Measurements from ENCODE around the gene RHOBTB1. TPM values are rescaled to one million over a fixed set of nuclear protein-coding genes. Genes with fewer than 3 reads are reported as not detected.

RHOBTB1 gene
- total RNA-seq, 2 experiments from 2014 or later = 0.09 to 0.74 TPM

GRCh38 chr10:60970526-60970925 is 26.5 kb upstream of the RHOBTB1 start:
- intact Hi-C loops (cut with micrococcal nuclease) = no loop called here

GRCh38 chr10:60968504-60968903 is 24.5 kb upstream of the RHOBTB1 start:
- TF ChIP-seq CTCF (IDR thresholded peaks at IDR 0.05) = no peak
- Mint-ChIP-seq H3K4me1 (ENCODE audit: low read depth) (peaks cover 16% of the 10 kb centered on the region), H3K4me3 (no peak overlapping the region), H3K9me3 (no peaks in the 10 kb centered on the region), H3K27ac (no peak overlapping the region), H3K27me3 (peaks cover 12% of the 10 kb centered on the region), H3K36me3 (ENCODE audit: low read depth) (no peaks in the 10 kb centered on the region)
- DNase-seq (peak; percentile 6), ATAC-seq (no peak)
- intact Hi-C loops (cut with micrococcal nuclease) = loop anchor here (10.0 kb wide), 1 partner anchor 84 kb away; no protein-coding TSS in a partner anchor
- ChIA-PET CTCF (no interaction called here), POLR2A (no interaction called here)

More at GRCh38 chr10:60970526-60970925, 26.5 kb upstream of the RHOBTB1 start:
- H3K4me3 Mint-ChIP-seq = no peak overlapping the region
- no peaks in the 10 kb centered on the region for H3K9me3 Mint-ChIP-seq
- H3K27me3 Mint-ChIP-seq = peaks cover 10% of the 10 kb centered on the region
- H3K4me1 Mint-ChIP-seq (ENCODE audit: low read depth) = peaks cover 19% of the 10 kb centered on the region
- no peak for TF ChIP-seq CTCF (IDR thresholded peaks at IDR 0.05)
- DNase-seq (no peak), ATAC-seq (no peak)
- no peak overlapping the region for H3K27ac Mint-ChIP-seq
- no peaks in the 10 kb centered on the region for H3K36me3 Mint-ChIP-seq (ENCODE audit: low read depth)
- CTCF ChIA-PET = no interaction called here
- POLR2A ChIA-PET = no interaction called here

- Mint-ChIP-seq H3K4me3 (no peak overlapping the region), H3K9me3 (no peaks in the 10 kb centered on the region), H3K36me3 (ENCODE audit: low read depth) (no peaks in the 10 kb centered on the region), H3K27ac (no peak overlapping the region), H3K4me1 (ENCODE audit: low read depth) (peaks cover 16% of the 10 kb centered on the region), H3K27me3 (peaks cover 10% of the 10 kb centered on the region)
- DNase-seq (peak; percentile 48), ATAC-seq (no peak)
- POLR2A ChIA-PET = no interaction called here
- CTCF ChIA-PET = no interaction called here
- no peak for TF ChIP-seq CTCF (IDR thresholded peaks at IDR 0.05)
- intact Hi-C loops (cut with micrococcal nuclease) = loop anchor here (10.0 kb wide), 1 partner anchor 83 kb away; no protein-coding TSS in a partner anchor
Measured at GRCh38 chr10:60967854-60968484, 24.0 kb upstream of the RHOBTB1 start.

GRCh38 chr10:60967260-60967659 is 23.3 kb upstream of the RHOBTB1 start:
- H3K4me3 Mint-ChIP-seq = no peak overlapping the region
- no peaks in the 10 kb centered on the region for H3K36me3 Mint-ChIP-seq (ENCODE audit: low read depth)
- peaks cover 10% of the 10 kb centered on the region for H3K27me3 Mint-ChIP-seq
- H3K9me3 Mint-ChIP-seq = no peaks in the 10 kb centered on the region
- ATAC-seq = no peak
- no peak for TF ChIP-seq CTCF (IDR thresholded peaks at IDR 0.05)
- no peak for DNase-seq
- no peak overlapping the region for H3K27ac Mint-ChIP-seq
- intact Hi-C loops (cut with micrococcal nuclease) = loop anchor here (10.0 kb wide), 1 partner anchor 82 kb away; no protein-coding TSS in a partner anchor
- ChIA-PET POLR2A (no interaction called here), CTCF (no interaction called here)
- H3K4me1 Mint-ChIP-seq (ENCODE audit: low read depth) = peaks cover 16% of the 10 kb centered on the region

- H3K4me1 Mint-ChIP-seq (ENCODE audit: low read depth) = peaks cover 16% of the 10 kb centered on the region
- H3K27me3 Mint-ChIP-seq = peaks cover 10% of the 10 kb centered on the region
- H3K27ac Mint-ChIP-seq = no peak overlapping the region
- no peak for ATAC-seq
- no peak overlapping the region for H3K4me3 Mint-ChIP-seq
- no peaks in the 10 kb centered on the region for H3K36me3 Mint-ChIP-seq (ENCODE audit: low read depth)
- CTCF ChIA-PET = no interaction called here
- intact Hi-C loops (cut with micrococcal nuclease) = loop anchor here (2.0 to 10.0 kb wide), 2 partner anchors 81 to 149 kb away; no protein-coding TSS in a partner anchor
- H3K9me3 Mint-ChIP-seq = no peaks in the 10 kb centered on the region
- POLR2A ChIA-PET = no interaction called here
- TF ChIP-seq CTCF (IDR thresholded peaks at IDR 0.05) = no peak
- DNase-seq = no peak
Measured at GRCh38 chr10:60965696-60966095, 21.7 kb upstream of the RHOBTB1 start.
